HG02973 (cell line): ENCODE measurements around the gene PAGE2.
"Not testable (repeated sequence)": the region's sequence is repeated elsewhere in the genome, so short reads cannot be mapped to it uniquely, and the experiment has no call there.

Experiments used
- ATAC-seq: cut with Tn5 transposase; IDR thresholded peaks from one replicate; pipeline ENCODE4 v1.9.1; 2021; ENCODE audit warnings: moderate library complexity; ENCODE audit not compliant: unreplicated experiment

PAGE2 gene

DNA sequence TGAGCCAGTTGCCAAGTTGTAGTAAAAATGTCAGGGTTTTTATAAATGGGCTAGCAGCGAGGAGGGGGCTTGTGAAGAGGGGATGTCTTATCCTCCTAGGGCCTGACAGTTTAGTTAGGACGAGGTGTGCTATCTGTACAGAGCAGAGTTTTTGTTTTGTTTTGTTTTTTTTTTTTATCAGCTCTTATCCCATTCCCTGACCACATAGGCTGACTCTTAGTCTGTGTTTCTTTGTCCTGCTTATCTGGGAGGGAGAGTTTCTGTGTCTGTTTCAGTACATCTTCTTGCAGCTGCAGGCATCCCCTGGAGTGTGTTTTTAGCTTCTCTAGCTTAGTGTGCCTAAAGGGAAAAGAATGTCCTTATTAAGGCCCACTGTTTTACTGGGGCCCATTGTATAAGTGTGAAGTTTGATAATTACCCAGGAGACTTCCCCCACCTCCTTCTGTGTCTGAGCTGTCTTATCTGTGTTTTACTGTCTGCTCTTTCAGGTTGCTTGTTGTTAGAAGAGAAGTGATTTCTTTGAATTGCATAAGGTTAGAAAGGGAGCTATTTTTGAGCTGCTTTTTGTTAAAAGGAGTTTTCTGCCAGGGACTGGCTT is 32.0 kb downstream of the PAGE2 start:
- no peak for ATAC-seq

DNA sequence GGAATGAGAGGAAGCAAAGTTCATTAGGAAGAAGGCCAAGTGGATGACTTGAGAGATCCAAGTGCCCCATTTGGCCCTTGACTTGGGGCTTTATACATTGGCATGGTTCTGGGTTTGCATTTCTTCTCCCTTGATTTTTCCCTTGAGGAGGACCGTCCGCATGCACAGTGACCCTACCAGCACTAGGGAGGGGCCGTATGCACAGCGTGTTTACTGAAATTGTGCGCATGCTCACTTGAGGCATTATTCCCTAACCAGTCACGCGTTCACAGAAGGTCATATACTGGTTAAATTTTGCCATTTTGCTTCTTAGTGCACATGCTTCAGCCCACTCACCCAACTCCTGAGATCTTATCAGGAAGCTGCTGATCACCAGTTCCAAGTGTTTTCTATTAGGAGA is 35.1 kb downstream of the PAGE2 start:
- ATAC-seq: no peak

DNA sequence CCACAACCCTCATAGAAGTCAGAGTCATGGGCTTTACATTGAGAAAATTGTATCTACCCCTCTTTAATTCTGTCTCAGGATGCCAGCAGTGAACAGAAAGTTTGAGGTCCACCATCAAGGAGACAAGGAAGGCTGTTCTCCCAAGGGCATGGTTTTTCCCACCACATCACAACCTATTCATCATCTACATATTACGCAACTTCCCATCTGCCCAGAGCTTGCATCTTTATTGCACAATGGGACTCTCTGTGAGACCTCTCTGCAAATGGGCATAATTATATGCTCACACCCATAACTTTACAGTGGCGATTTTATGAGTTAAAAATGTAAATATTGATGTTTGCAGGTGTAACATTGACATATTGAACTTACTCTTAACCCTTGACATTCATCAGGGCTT is 38.9 kb downstream of the PAGE2 start:
- ATAC-seq: no peak

DNA sequence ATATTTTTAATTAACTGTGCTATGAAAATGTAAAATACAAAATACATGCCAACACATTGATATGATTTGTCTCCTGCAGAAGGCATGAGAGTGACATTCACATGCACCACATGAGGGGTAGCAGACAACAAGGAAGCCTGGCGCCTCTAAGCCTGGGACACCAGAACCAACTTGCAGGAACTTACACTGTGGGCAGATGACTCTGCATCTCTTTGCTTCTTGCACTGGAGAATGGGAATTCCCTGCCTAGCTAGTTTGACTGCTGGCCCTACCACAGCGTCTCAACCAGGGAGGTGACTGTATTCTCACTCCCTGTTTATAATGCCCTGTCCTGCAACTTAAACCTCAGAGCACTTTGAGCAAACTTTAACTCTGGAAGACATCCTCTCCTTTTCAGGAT is 40.5 kb downstream of the PAGE2 start:
- ATAC-seq: no peak

DNA sequence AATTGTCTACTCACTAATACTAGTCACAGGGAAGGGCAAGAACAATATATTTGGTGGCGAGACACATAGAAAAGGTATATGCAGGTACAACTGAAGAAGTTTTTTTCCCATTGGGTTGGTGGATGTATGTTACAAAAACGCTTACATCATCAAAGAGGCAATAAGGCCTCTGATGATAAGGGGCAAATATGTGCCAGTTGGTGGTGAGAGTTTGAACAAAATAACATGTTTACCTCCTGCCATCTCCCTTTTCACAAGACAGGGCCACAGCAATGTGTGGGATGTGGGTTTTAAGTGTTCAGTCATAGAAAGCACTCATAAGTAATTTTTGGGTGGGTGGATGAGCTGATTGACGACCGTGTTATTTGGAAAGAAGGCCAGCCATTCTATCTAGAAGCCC is 41.7 kb downstream of the PAGE2 start:
- ATAC-seq: no peak

DNA sequence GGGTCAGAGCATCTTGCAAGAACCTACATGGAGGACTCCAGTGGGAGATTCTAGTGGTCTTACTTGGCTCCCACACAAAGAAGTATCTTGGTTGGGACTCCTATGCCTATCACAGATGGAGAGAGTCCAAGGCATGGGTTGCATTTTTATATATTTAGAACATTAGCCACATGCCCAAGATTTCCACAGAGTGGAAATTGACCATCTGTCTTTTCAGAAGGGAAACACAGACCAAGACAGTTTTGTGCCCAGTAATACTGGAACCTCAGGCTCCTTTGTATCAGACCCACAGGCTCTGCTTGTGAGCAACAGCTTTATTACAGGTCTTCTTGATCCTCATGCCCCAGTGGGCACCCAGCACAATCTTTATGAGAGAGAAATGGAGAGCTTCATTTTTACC is 43.6 kb downstream of the PAGE2 start:
- no peak for ATAC-seq

DNA sequence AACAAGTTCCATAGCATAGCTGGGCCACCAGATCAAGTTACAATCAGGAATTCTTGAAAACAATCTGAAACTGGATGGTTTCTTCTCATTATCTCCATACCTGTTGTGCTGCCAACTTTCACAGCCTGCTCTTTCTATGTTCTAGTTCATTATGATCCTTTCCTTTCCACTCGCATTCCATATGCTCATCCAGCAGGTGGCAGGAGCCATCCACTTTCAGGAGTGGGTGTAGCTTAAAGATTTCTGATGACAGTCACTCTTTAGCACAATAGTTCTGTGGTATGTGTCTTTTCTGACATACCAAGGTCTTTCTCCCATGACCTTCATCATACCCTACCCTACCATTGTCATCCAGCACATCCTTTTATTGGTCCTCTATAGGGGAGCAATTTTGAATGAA is 46.4 kb downstream of the PAGE2 start:
- ATAC-seq: no peak

DNA sequence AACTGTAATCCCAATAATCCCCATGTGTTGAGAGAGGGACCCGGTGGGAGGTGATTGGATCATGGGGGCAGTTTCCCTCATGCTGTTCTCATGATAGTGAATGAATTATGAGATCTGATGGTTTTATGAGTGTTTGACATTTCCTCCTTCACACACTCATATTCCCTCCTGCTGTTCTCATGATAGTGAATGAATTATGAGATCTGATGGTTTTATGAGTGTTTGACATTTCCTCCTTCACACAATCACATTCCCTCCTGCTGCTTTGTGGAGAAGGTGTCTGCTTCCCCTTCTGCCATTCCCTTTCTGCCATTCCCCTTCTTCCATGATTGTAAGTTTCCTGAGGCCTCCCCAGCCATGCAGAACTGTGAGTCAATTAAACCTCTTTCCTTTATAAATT is 52.0 kb downstream of the PAGE2 start:
- ATAC-seq: not testable (repeated sequence)
